HL-60 (cell line): Measurements from ENCODE around the gene ARL5C.

Experiments
- DNase-seq, 2 experiments: peaks; one replicate each; pipeline ENCODE4 v3.0.0-alpha.2; 2010 to 2020; ENCODE audit warnings: low read depth in 1 of 2, low spot score in 1 of 2
- H3K27ac ChIP-seq: fragments of 250-450 bp; sonication (Bioruptor Pico); replicated peaks from 2 replicates; pipeline ENCODE4 v1.5.1; 2020; ENCODE audit warnings: mild to moderate bottlenecking, moderate library complexity
- H3K27me3 ChIP-seq: fragments of 250-450 bp; sonication (Bioruptor Pico); 2 replicates; pipeline ENCODE4 v1.5.1; 2021; ENCODE audit warnings: mild to moderate bottlenecking, moderate library complexity; ENCODE audit not compliant: insufficient read depth, poor library complexity, severe bottlenecking
- H3K4me3 ChIP-seq: replicated peaks from 2 replicates; pipeline ENCODE4 v1.5.1; 2011; ENCODE audit warnings: mild to moderate bottlenecking, control low read depth, low read length; ENCODE audit not compliant: insufficient read depth
- CTCF ChIP-seq: IDR thresholded peaks from one replicate; pipeline ENCODE4 v1.5.1; 2011; ENCODE audit warnings: low read length, control low read depth, inconsistent platforms; ENCODE audit not compliant: insufficient read depth
- GABPA ChIP-seq: IDR thresholded peaks from 2 replicates; pipeline ENCODE4 v1.6.1; 2012; ENCODE audit warnings: low read depth
- POLR2AphosphoS5 ChIP-seq: IDR thresholded peaks from 2 replicates; pipeline ENCODE4 v1.6.1; 2012; ENCODE audit warnings: low read depth
- SPI1 ChIP-seq: IDR thresholded peaks from 2 replicates; pipeline ENCODE4 v1.6.1; 2012; ENCODE audit warnings: low read depth, mild to moderate bottlenecking, borderline replicate concordance
- TF ChIP-seq, protein P1 (sequence below): IDR thresholded peaks from 2 replicates; pipeline ENCODE4 v1.6.1; 2012; ENCODE audit warnings: low read depth; ENCODE audit not compliant: insufficient replicate concordance

Gene ARL5C

GRCh38 chr17:39115135-39115534 is 50.8 kb downstream of the ARL5C start:
- no peak for DNase-seq
- no peaks in the 10 kb centered on the region for H3K27me3 ChIP-seq

DNA sequence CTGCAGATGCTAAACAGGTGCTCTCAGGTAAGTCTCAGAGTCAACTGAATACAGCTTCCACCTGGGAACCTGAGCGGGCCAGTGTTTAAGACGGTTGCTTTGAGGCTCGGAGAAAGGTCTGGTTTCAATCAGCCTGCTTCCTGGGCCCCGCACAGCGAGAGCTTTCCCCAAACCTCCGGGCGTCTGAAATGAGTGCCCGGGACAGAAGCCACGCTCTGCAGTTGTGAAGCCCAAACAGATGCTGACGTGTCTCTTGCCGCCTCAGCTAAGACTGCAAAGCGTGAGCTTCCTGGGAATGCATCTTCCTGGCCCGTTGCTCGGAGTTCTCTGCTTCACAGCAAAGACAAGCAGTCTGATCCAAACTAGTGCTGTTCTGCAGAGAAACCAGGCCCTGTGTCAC is 51.2 kb downstream of the ARL5C start:
- TF ChIP-seq POLR2AphosphoS5 = no peak
- TF ChIP-seq, protein P1, sequence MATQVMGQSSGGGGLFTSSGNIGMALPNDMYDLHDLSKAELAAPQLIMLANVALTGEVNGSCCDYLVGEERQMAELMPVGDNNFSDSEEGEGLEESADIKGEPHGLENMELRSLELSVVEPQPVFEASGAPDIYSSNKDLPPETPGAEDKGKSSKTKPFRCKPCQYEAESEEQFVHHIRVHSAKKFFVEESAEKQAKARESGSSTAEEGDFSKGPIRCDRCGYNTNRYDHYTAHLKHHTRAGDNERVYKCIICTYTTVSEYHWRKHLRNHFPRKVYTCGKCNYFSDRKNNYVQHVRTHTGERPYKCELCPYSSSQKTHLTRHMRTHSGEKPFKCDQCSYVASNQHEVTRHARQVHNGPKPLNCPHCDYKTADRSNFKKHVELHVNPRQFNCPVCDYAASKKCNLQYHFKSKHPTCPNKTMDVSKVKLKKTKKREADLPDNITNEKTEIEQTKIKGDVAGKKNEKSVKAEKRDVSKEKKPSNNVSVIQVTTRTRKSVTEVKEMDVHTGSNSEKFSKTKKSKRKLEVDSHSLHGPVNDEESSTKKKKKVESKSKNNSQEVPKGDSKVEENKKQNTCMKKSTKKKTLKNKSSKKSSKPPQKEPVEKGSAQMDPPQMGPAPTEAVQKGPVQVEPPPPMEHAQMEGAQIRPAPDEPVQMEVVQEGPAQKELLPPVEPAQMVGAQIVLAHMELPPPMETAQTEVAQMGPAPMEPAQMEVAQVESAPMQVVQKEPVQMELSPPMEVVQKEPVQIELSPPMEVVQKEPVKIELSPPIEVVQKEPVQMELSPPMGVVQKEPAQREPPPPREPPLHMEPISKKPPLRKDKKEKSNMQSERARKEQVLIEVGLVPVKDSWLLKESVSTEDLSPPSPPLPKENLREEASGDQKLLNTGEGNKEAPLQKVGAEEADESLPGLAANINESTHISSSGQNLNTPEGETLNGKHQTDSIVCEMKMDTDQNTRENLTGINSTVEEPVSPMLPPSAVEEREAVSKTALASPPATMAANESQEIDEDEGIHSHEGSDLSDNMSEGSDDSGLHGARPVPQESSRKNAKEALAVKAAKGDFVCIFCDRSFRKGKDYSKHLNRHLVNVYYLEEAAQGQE = no peak
- TF ChIP-seq SPI1 = no peak
- TF ChIP-seq GABPA = no peak
- TF ChIP-seq CTCF = no peak
- Histone ChIP-seq H3K27me3 (no peaks in the 10 kb centered on the region), H3K4me3 (no peak overlapping the region), H3K27ac (no peak overlapping the region)
- no peak for DNase-seq

More at GRCh38 chr17:39115135-39115534, 50.8 kb downstream of the ARL5C start:
- H3K4me3 ChIP-seq = no peak overlapping the region
- TF ChIP-seq POLR2AphosphoS5 (no peak), GABPA (no peak), SPI1 (no peak), CTCF (no peak)
- TF ChIP-seq, protein P1 = no peak
- H3K27ac ChIP-seq = no peak overlapping the region

- no peaks in the 10 kb centered on the region for H3K27me3 ChIP-seq
- H3K4me3 ChIP-seq = no peak overlapping the region
- no peak overlapping the region for H3K27ac ChIP-seq
- TF ChIP-seq GABPA (no peak), POLR2AphosphoS5 (no peak), CTCF (no peak), SPI1 (no peak)
- TF ChIP-seq, protein P1 = no peak
- DNase-seq = no peak
These were observed 52.1 kb downstream of the ARL5C start for GRCh38 chr17:39113871-39114270.
